Colonic mucosa (tissue), 4 donors: ENCODE data around the gene FCGR2B. TPM values are rescaled to one million over a fixed set of nuclear protein-coding genes. Genes with fewer than 3 reads are reported as not detected.

Experiments used
- DNase-seq: peaks from one replicate; pipeline ENCODE4 v3.0.0-alpha.2; 2020
- H3K27ac ChIP-seq: fragments of 200-600 bp; one replicate; pipeline ENCODE4 v1.8.0; 2021
- H3K27me3 ChIP-seq: fragments of 200-600 bp; one replicate; pipeline ENCODE4 v1.8.0; 2021
- H3K36me3 ChIP-seq: fragments of 200-600 bp; one replicate; pipeline ENCODE4 v1.8.0; 2021
- H3K4me1 ChIP-seq: fragments of 200-600 bp; one replicate; pipeline ENCODE4 v1.8.0; 2021; ENCODE audit warnings: mild to moderate bottlenecking
- H3K4me3 ChIP-seq: fragments of 200-600 bp; one replicate; pipeline ENCODE4 v1.8.0; 2021
- H3K9ac ChIP-seq, 2 donors: one replicate each; pipeline ENCODE4 v1.7.0; 2013; ENCODE audit warnings: control low read depth in 2 of 2, low read depth in 2 of 2, low read length in 2 of 2
- H3K9me3 ChIP-seq: fragments of 200-600 bp; one replicate; pipeline ENCODE4 v1.8.0; 2021
- CTCF ChIP-seq: fragments of 200-600 bp; IDR thresholded peaks from one replicate; pipeline ENCODE4 v1.8.0; 2022; ENCODE audit warnings: antibody characterized with exemption, mild to moderate bottlenecking
- intact Hi-C: fragments of 100-400 bp; cut with DNase I; formaldehyde crosslinking; loops from one replicate; pipeline ENCODE4 v1.14.1; 2022
- total RNA-seq, 2 donors: library from RNA; stranded (reverse); fragmentation: NEBNext Ultra II Directional in 1 of 2; extraction: Animal tissue kit (Norgen Biotek cat#: 25700) in 1 of 2; gene quantifications; one replicate each; pipeline ENCODE4 v1.2.1, GENCODE V29; 2021
- donor health status: healthy.
- donor health status: DM: no; HTN: no; CAD: no.
- donor health status: DM: no; HTN: no; CAD: no.

The FCGR2B gene
- total RNA-seq, 2 donors from 2014 or later: 1.3 to 8.9 TPM

- H3K27me3 ChIP-seq: no peaks in the 10 kb centered on the region
- no peak within 1 kb of the TSS for H3K9ac ChIP-seq
- no peak for TF ChIP-seq CTCF
- DNase-seq: no peak
- no peaks in the 10 kb centered on the region for H3K36me3 ChIP-seq
- intact Hi-C loops: no loop called here
- H3K27ac ChIP-seq: no peak within 1 kb of the TSS
- no peak within 1 kb of the TSS for H3K4me3 ChIP-seq
- H3K9me3 ChIP-seq: no peaks in the 10 kb centered on the region
- no peaks in the 10 kb centered on the region for H3K4me1 ChIP-seq
Observed at GRCh38 chr1:161706482-161707347, 43.8 kb downstream of the FCGR2B start, which contains the start of gene FCRLA. Gene FCRLA, plus strand, starts transcription at chr1:161707229. Its CDS starts 36 bp downstream, at chr1:161707265.

GRCh38 chr1:161707503-161707902 is 44.6 kb downstream of the FCGR2B start:
- Histone ChIP-seq H3K9me3 (no peaks in the 10 kb centered on the region), H3K9ac (no peak overlapping the region), H3K36me3 (no peaks in the 10 kb centered on the region), H3K27me3 (no peaks in the 10 kb centered on the region), H3K27ac (no peak overlapping the region), H3K4me3 (no peak overlapping the region), H3K4me1 (no peaks in the 10 kb centered on the region)
- DNase-seq: no peak
- intact Hi-C loops: no loop called here
- TF ChIP-seq CTCF: no peak

GRCh38 chr1:161709373-161709772 is 46.4 kb downstream of the FCGR2B start:
- Histone ChIP-seq H3K36me3 (no peaks in the 10 kb centered on the region), H3K4me1 (no peaks in the 10 kb centered on the region)
- no peak for TF ChIP-seq CTCF

GRCh38 chr1:161710560-161710959 is 47.6 kb downstream of the FCGR2B start:
- no peak for DNase-seq
- H3K36me3 ChIP-seq: no peaks in the 10 kb centered on the region
- no peak for TF ChIP-seq CTCF
- no peaks in the 10 kb centered on the region for H3K4me1 ChIP-seq
- no peaks in the 10 kb centered on the region for H3K27me3 ChIP-seq
- intact Hi-C loops: no loop called here
- H3K9me3 ChIP-seq: no peaks in the 10 kb centered on the region
- H3K9ac ChIP-seq: no peak overlapping the region
- H3K27ac ChIP-seq: no peak overlapping the region
- no peak overlapping the region for H3K4me3 ChIP-seq

More at GRCh38 chr1:161709373-161709772, 46.4 kb downstream of the FCGR2B start:
- no peaks in the 10 kb centered on the region for H3K9me3 ChIP-seq
- no peak overlapping the region for H3K4me3 ChIP-seq
- no peak overlapping the region for H3K9ac ChIP-seq
- no peak for DNase-seq
- intact Hi-C loops: no loop called here
- no peak overlapping the region for H3K27ac ChIP-seq
- no peaks in the 10 kb centered on the region for H3K27me3 ChIP-seq

GRCh38 chr1:161718559-161719324 is 55.8 kb downstream of the FCGR2B start:
- DNase-seq: no peak
- Histone ChIP-seq H3K9me3 (no peaks in the 10 kb centered on the region), H3K27me3 (no peaks in the 10 kb centered on the region), H3K36me3 (no peaks in the 10 kb centered on the region), H3K9ac (no peak overlapping the region), H3K27ac (no peak overlapping the region), H3K4me3 (no peak overlapping the region), H3K4me1 (no peaks in the 10 kb centered on the region)
- intact Hi-C loops: no loop called here
- no peak for TF ChIP-seq CTCF
